ENCODE data around the gene TLR1.

Gene TLR1

DNA sequence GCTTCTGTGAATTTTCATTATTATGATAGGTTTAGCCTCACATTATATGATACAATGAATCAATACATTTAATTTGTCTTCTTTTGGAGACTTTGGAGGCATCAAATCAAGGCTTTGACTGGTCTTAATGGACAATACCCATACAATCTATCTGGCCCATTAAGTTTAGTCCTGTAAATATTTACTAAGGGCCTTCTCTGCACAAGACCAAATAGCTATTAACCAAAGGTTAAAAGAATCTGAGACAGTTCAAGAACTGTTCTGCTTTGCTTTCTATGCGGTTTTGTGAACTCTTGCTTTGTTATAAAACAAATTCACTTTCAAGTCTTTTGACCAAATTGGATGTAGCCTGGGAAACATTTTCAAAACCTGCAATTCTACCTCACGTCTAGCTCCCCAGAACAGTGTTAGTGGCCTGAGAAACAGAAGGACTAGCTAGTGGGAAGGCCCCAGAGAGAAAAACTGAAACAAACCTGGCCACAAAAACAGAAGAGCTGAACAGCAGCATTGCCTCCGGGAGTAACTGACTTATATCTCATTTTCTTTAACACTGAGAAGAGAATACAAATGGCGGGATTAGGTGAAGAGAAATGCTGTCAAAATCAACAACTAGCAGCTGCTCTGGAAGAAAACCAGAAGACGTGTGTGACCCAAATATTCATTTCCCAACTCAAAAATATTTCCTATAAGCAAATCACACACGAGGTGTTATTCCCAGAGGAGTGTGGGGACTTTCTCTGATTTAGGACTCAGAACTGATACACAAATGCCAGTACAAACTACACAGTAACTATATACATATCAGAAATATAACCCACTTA lies 548 bp downstream of the TLR1 start:
- peak overlapping the region; percentile 55 for H3K4me3 ChIP-seq (ENCODE audit: low read length)
- peak overlapping the region; percentile 64 for H3K27ac ChIP-seq (ENCODE audit: low read depth, low read length)
- H3K9ac ChIP-seq (ENCODE audit: low read length) = no peak overlapping the region
- H3K27me3 ChIP-seq (ENCODE audit: control insufficient read depth, insufficient read depth, low read length) = no peaks in the 10 kb centered on the region
- H3K36me3 ChIP-seq (ENCODE audit: control insufficient read depth, insufficient read depth, low read length) = no peaks in the 10 kb centered on the region
- H3K4me1 ChIP-seq (ENCODE audit: control insufficient read depth, insufficient read depth, low read length) = peaks cover 2% of the 10 kb centered on the region

DNA sequence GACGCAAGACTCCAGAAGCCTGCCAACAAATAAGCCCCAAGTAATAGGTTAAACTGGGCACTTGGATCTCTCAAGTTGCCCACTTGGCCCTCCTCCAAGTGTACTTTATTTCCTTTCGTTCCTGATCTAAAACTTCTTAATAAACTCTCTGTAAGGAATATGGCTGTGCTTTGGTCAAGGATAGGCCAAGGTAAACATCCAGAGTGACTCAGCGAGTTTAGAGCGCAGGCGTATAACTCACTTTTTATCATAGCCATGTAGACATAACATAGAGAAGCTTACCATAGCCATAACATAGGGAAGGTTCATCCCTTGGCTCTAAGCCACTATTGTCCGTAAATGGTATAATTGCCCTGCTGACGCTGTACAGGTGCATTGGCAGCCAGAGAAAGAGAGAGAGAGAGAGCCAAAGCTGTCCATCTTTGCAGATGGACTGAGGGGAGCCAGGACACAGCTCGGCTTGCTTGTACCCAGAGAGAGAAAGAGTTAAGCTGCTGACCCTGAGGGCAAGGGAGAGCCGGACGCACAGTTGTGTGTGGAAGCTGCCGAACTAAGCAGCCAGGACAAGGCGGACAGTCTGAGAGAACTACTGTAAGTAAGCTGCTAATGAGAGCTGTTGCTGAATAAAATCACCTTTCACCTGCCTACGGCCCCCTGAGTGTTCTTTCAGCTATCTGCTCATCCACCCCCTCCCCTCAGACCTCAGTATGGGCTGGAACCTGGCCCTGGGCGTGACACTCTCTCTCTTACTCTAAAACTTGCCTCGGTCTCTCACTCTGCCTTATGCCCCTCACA lies 1.8 kb downstream of the TLR1 start:
- peaks cover 2% of the 10 kb centered on the region for H3K4me1 ChIP-seq (ENCODE audit: control insufficient read depth, insufficient read depth, low read length)
- H3K27me3 ChIP-seq (ENCODE audit: control insufficient read depth, insufficient read depth, low read length) = no peaks in the 10 kb centered on the region
- H3K4me3 ChIP-seq (ENCODE audit: low read length) = peak overlapping the region; percentile 40
- H3K9ac ChIP-seq (ENCODE audit: low read length) = no peak overlapping the region
- no peak overlapping the region for H3K27ac ChIP-seq (ENCODE audit: low read depth, low read length)
- no peaks in the 10 kb centered on the region for H3K36me3 ChIP-seq (ENCODE audit: control insufficient read depth, insufficient read depth, low read length)

DNA sequence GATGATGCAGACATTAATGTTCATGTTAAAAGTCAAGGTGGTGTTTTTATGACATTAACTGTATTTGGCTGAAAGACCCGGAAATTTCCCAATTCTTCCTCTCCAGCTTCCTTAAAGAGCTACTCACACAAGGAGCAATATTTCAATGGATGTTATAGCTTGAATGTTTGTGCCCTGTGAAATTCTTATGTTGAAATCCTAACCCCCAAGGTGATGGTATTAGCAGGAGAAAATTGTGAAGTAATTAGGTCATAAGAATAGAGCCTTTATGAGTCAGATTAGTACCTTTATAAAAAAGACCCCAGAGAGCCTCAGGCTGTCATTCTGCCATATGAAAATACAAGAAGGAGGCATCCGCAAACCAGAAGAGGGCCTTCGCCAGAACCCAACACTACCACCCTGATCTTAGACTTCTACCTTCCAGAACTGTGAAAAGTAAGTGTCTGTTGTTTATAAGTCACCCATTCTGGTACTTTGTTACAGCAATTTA lies 3.6 kb downstream of the TLR1 start:
- H3K27ac ChIP-seq (ENCODE audit: low read depth, low read length) = no peak overlapping the region
- H3K36me3 ChIP-seq (ENCODE audit: control insufficient read depth, insufficient read depth, low read length) = no peaks in the 10 kb centered on the region
- H3K4me3 ChIP-seq (ENCODE audit: low read length) = no peak overlapping the region
- H3K9ac ChIP-seq (ENCODE audit: low read length) = no peak overlapping the region
- H3K4me1 ChIP-seq (ENCODE audit: control insufficient read depth, insufficient read depth, low read length) = peaks cover 2% of the 10 kb centered on the region
- no peaks in the 10 kb centered on the region for H3K27me3 ChIP-seq (ENCODE audit: control insufficient read depth, insufficient read depth, low read length)

DNA sequence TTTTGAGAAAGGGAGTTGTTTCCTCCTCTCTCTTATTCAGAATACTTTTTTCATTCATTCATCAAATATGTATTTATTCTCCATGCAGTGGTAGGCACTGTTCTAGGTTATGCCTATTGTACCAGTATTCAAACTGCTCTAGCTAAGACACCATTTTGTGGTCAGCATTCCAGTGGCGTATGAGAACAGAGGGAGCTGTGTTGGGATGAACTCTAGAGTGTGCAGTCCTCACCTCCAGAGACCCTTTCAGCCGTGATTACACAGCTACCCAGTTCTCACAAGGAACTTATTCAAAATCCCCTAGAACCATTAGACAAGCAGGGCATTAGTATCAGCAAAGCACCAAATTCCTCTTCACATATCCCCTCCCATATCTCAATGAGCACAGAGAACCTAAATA lies 4.2 kb downstream of the TLR1 start:
- no peak overlapping the region for H3K4me3 ChIP-seq (ENCODE audit: low read length)
- H3K4me1 ChIP-seq (ENCODE audit: control insufficient read depth, insufficient read depth, low read length) = peaks cover 2% of the 10 kb centered on the region
- H3K36me3 ChIP-seq (ENCODE audit: control insufficient read depth, insufficient read depth, low read length) = peaks cover 2% of the 10 kb centered on the region
- H3K27me3 ChIP-seq (ENCODE audit: control insufficient read depth, insufficient read depth, low read length) = no peaks in the 10 kb centered on the region
- H3K27ac ChIP-seq (ENCODE audit: low read depth, low read length) = no peak overlapping the region
- no peak overlapping the region for H3K9ac ChIP-seq (ENCODE audit: low read length)

DNA sequence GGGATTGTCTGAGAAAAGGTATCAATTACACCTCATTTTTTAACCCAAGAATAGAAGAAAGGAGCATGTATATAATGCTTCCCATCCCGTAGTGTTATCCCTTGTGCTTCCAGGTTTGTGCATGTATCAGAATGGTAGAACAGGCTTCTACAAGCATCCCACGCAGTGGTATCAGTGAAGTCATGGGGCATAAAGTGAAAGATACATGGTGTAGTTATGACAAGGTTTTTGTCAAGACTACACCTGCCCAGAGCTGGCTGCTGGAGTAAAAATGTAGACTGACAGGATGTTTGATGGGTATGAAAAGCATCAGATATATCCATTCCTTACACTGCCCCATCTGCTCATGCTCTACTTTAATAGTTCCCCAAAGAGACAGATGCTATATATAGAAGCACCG lies 9.5 kb downstream of the TLR1 start:
- H3K4me3 ChIP-seq (ENCODE audit: low read length) = no peak overlapping the region
- no peaks in the 10 kb centered on the region for H3K4me1 ChIP-seq (ENCODE audit: control insufficient read depth, insufficient read depth, low read length)
- H3K36me3 ChIP-seq (ENCODE audit: control insufficient read depth, insufficient read depth, low read length) = peaks cover 2% of the 10 kb centered on the region
- no peak overlapping the region for H3K27ac ChIP-seq (ENCODE audit: low read depth, low read length)
- H3K9ac ChIP-seq (ENCODE audit: low read length) = no peak overlapping the region
- no peaks in the 10 kb centered on the region for H3K27me3 ChIP-seq (ENCODE audit: control insufficient read depth, insufficient read depth, low read length)

DNA sequence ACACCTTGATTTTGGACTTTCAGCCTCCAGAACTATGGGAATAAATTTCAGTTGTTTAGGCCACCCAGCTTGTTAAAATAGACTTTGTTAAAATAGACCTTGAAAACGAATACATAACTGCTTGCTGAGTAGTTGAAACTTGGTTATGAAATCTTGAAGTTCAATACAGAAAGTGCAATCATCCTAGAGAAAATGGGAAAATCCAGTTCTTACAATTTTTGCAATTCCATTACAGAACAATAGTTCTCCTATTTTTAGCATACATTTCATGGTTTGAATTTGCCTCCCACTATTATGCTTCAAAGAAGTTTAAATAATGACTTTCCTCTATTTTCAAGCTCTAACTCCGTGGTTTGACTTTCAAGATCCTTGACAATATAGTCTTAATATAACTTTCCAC lies 10.5 kb downstream of the TLR1 start:
- no peak overlapping the region for H3K27ac ChIP-seq (ENCODE audit: low read depth, low read length)

DNA sequence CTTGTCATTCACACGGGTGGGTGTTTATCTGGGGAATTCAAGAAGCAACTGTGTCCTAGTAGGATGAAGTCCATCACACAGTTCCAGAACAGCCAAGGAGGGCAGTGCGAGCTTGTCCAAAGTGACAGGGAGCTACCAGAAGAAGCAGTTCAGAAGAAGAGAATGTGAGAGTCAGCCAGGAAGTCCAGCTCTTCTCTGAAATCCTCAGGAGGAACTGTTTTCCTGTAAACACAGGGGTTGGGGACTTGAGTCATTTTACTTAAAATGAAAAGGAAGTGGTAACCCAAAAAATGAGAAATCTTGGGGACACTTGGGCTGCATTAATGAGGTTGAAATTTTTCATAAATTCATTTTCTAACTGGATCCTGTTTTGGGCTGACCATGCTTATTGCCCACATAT lies 13.6 kb downstream of the TLR1 start:
- Histone ChIP-seq H3K36me3 (ENCODE audit: control insufficient read depth, insufficient read depth, low read length) (peaks cover 2% of the 10 kb centered on the region), H3K9ac (ENCODE audit: low read length) (no peak overlapping the region), H3K4me1 (ENCODE audit: control insufficient read depth, insufficient read depth, low read length) (no peaks in the 10 kb centered on the region), H3K27ac (ENCODE audit: low read depth, low read length) (no peak overlapping the region), H3K4me3 (ENCODE audit: low read length) (no peak overlapping the region), H3K27me3 (ENCODE audit: control insufficient read depth, insufficient read depth, low read length) (no peaks in the 10 kb centered on the region)

More for the DNA sequence above, 10.5 kb downstream of the TLR1 start:
- H3K27me3 ChIP-seq (ENCODE audit: control insufficient read depth, insufficient read depth, low read length) = no peaks in the 10 kb centered on the region
- no peak overlapping the region for H3K4me3 ChIP-seq (ENCODE audit: low read length)
- H3K9ac ChIP-seq (ENCODE audit: low read length) = no peak overlapping the region
- H3K36me3 ChIP-seq (ENCODE audit: control insufficient read depth, insufficient read depth, low read length) = peaks cover 2% of the 10 kb centered on the region
- no peaks in the 10 kb centered on the region for H3K4me1 ChIP-seq (ENCODE audit: control insufficient read depth, insufficient read depth, low read length)

DNA sequence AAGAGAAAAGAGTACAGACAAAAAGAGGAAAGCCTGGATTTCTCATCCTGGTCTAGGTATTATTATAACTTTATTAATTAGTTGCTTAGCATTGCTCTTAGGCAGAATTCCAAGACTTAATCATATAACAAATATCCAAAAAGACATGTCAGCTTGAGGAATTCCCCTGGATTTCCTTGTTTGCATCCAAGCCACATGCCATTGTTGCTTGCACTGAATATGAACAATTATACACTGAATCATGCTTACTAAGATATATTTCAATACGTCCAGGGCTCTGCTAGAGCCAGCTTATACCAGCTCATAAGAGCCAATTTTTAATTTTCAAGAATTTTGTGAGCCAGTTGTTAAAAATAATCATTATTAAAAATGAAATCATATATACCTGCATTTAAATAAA lies 16.3 kb downstream of the TLR1 start:
- Histone ChIP-seq H3K4me1 (ENCODE audit: control insufficient read depth, insufficient read depth, low read length) (no peaks in the 10 kb centered on the region), H3K27me3 (ENCODE audit: control insufficient read depth, insufficient read depth, low read length) (no peaks in the 10 kb centered on the region), H3K27ac (ENCODE audit: low read depth, low read length) (no peak overlapping the region), H3K36me3 (ENCODE audit: control insufficient read depth, insufficient read depth, low read length) (no peaks in the 10 kb centered on the region), H3K4me3 (ENCODE audit: low read length) (no peak overlapping the region), H3K9ac (ENCODE audit: low read length) (no peak overlapping the region)

DNA sequence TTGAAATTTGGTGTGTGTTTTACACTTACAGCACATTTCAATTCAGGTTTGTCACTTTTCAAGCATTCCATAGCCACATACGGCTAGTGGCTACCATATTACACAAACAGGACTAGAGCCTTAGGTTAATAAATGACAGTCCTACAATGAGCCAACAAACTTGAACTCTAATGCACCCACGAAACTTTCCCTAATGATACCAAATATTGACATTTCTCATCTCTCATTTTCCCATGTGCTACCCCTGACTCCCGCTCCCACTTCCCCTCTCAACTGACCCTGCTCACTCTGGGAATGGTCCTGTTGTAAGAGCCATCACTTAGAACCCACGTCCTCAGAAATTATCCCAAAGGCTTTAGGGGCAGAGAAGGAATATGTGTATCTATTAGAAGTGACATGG lies 16.9 kb downstream of the TLR1 start:
- Histone ChIP-seq H3K4me3 (ENCODE audit: low read length) (no peak overlapping the region), H3K4me1 (ENCODE audit: control insufficient read depth, insufficient read depth, low read length) (no peaks in the 10 kb centered on the region), H3K9ac (ENCODE audit: low read length) (no peak overlapping the region), H3K36me3 (ENCODE audit: control insufficient read depth, insufficient read depth, low read length) (no peaks in the 10 kb centered on the region), H3K27ac (ENCODE audit: low read depth, low read length) (no peak overlapping the region), H3K27me3 (ENCODE audit: control insufficient read depth, insufficient read depth, low read length) (no peaks in the 10 kb centered on the region)

DNA sequence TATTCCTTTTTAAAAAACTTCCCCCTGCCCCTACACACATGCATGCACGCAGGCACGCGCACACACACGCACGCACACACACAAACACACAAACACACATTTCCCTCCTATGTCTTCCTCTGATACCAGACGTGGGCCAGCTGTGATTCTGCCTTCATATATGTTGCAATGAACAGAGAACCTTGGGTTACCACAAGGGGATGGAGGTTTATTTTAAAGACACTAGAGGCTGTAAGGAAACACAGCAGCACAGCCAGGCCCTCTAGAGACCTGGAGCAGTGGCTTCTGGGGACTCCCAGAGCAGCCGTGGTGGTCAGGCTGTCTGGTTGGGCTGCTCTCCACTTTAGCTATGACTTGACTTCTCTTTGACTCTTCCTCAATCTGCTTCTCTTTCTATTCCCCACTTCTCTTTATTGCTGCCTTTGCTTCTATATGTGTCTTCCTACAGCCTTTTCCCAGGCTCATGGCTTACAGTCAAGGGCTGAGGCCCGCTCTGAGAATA lies 18.6 kb downstream of the TLR1 start:
- no peak overlapping the region for H3K9ac ChIP-seq (ENCODE audit: low read length)
- no peaks in the 10 kb centered on the region for H3K27me3 ChIP-seq (ENCODE audit: control insufficient read depth, insufficient read depth, low read length)
- H3K27ac ChIP-seq (ENCODE audit: low read depth, low read length) = no peak overlapping the region
- H3K4me1 ChIP-seq (ENCODE audit: control insufficient read depth, insufficient read depth, low read length) = no peaks in the 10 kb centered on the region
- H3K36me3 ChIP-seq (ENCODE audit: control insufficient read depth, insufficient read depth, low read length) = no peaks in the 10 kb centered on the region
- no peak overlapping the region for H3K4me3 ChIP-seq (ENCODE audit: low read length)

DNA sequence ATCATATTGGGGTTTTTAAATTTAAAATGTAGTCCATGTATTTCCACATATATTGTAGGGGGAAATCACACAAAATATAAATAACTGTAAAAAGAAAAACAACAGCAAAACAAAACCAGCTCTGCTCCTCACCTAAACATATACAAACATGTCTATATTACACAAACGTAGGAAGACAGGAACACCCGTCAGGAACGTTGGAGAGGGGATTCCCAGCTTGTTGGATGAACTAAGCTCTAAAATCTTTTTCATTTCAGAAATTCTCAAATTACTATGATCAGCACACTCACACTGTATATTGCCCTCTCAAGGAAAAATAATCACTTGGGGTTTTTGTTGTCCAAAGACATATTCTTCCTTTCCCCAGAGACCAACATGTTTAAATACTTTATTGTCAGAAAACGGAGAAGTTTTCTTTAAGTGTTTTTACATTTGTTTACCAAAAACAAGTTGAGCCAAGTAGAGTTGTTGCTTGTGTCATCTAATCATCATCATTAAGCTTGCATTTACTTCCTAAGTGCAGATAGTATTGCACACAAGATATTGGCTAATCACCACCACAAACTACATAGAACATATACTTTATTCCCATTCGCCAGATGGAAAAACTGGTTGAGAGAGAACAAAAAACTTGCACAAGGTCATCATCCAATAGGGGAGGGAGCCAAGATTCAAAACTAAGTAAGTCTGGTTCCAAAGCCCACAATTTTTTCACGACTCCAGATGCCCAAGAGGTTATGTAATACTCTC lies 19.4 kb downstream of the TLR1 start:
- no peaks in the 10 kb centered on the region for H3K27me3 ChIP-seq (ENCODE audit: control insufficient read depth, insufficient read depth, low read length)
- H3K4me3 ChIP-seq (ENCODE audit: low read length) = no peak overlapping the region
- H3K27ac ChIP-seq (ENCODE audit: low read depth, low read length) = no peak overlapping the region
- no peak overlapping the region for H3K9ac ChIP-seq (ENCODE audit: low read length)
- H3K36me3 ChIP-seq (ENCODE audit: control insufficient read depth, insufficient read depth, low read length) = no peaks in the 10 kb centered on the region
- no peaks in the 10 kb centered on the region for H3K4me1 ChIP-seq (ENCODE audit: control insufficient read depth, insufficient read depth, low read length)

DNA sequence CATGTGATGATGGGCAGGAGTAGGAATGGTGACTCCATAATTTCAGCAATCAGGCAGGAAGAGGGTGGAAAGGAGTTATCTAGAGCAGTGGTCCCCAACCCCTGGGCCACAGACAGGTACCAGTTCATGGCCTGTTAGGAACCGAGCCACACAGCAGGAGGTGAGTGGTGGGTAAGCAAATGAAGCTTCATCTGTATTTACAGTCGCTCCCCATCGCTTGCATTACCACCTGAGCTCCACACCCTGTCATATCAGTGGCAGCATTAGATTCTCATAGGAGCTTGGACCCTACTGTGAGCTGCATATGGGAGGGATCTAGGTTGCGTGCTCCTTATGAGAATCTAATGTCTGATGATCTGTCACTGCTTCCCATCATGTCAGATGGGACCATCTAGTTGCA lies 20.4 kb downstream of the TLR1 start:
- Histone ChIP-seq H3K36me3 (ENCODE audit: control insufficient read depth, insufficient read depth, low read length) (no peaks in the 10 kb centered on the region), H3K9ac (ENCODE audit: low read length) (no peak overlapping the region), H3K27ac (ENCODE audit: low read depth, low read length) (no peak overlapping the region), H3K27me3 (ENCODE audit: control insufficient read depth, insufficient read depth, low read length) (no peaks in the 10 kb centered on the region), H3K4me3 (ENCODE audit: low read length) (no peak overlapping the region), H3K4me1 (ENCODE audit: control insufficient read depth, insufficient read depth, low read length) (no peaks in the 10 kb centered on the region)

Measured in rectal smooth muscle tissue (tissue), 1 donor.